Stimulated activated CD8-positive, alpha-beta memory T cell treated with anti-CD3 and anti-CD28 coated beads, Interleukin-15, amount 100 ng/mL, for 48 hours (primary cell): ENCODE data around the gene TEDC1.

Source experiments
- DNase-seq, 2 donors: peaks; one replicate each; pipeline ENCODE4 v3.0.0-alpha.2; 2020; ENCODE audit warnings: low read depth in 2 of 2

The TEDC1 gene

GRCh38 chr14:105525861-105526775 lies 35.1 kb downstream of the TEDC1 start, which contains the start of gene TMEM121:
Gene TMEM121 (plus strand): TSS chr14:105526583. CDS start chr14:105528835, 2,252 bp downstream.
- no peak for DNase-seq

- no peak for DNase-seq
These were observed 35.8 kb downstream of the TEDC1 start for GRCh38 chr14:105526776-105527380.

- DNase-seq = no peak
These were observed 36.4 kb downstream of the TEDC1 start for GRCh38 chr14:105527381-105527825.

GRCh38 chr14:105527826-105528585 lies 37.0 kb downstream of the TEDC1 start:
- peak; percentile 69 to 71 for DNase-seq

GRCh38 chr14:105528586-105529318 lies 37.7 kb downstream of the TEDC1 start:
- peak in 1 of 2 donors; percentile 59 for DNase-seq

GRCh38 chr14:105529319-105529568 lies 38.2 kb downstream of the TEDC1 start:
- no peak for DNase-seq

GRCh38 chr14:105529569-105530284 lies 38.7 kb downstream of the TEDC1 start:
- no peak for DNase-seq

GRCh38 chr14:105530285-105531087 lies 39.4 kb downstream of the TEDC1 start:
- no peak for DNase-seq

GRCh38 chr14:105531088-105531893 lies 40.2 kb downstream of the TEDC1 start:
- DNase-seq = no peak

GRCh38 chr14:105531894-105532623 lies 41.0 kb downstream of the TEDC1 start:
- no peak for DNase-seq

GRCh38 chr14:105532735-105533141 lies 41.7 kb downstream of the TEDC1 start:
- DNase-seq = no peak

GRCh38 chr14:105533391-105533790 lies 42.3 kb downstream of the TEDC1 start:
- no peak for DNase-seq

- no peak for DNase-seq
These were observed 42.9 kb downstream of the TEDC1 start for GRCh38 chr14:105533811-105534498.

- DNase-seq = no peak
These were observed 43.5 kb downstream of the TEDC1 start for GRCh38 chr14:105534586-105534985.

- no peak for DNase-seq
These were observed 45.0 kb downstream of the TEDC1 start for GRCh38 chr14:105536051-105536450.

GRCh38 chr14:105536691-105537579 lies 45.9 kb downstream of the TEDC1 start:
- DNase-seq = no peak
